Spleen (tissue), 7 donors: ENCODE data around the gene OLR1.

ENCODE experiments used
- CTCF ChIP-seq, 11 experiments: fragments of 200-600 bp in 7 of 11; fragments of 450-650 bp in 4 of 11; sonication (generic) in 4 of 11; IDR thresholded peaks in 8 of 11; conservative IDR thresholded peaks in 3 of 11; 1 replicate in 7 of 11; 2 replicates in 4 of 11; pipeline versions ENCODE4 v1.4.0 to v1.8.0; 2016 to 2021; ENCODE audit warnings: antibody characterized with exemption in 11 of 11, inconsistent platforms in 4 of 11, mild to moderate bottlenecking in 1 of 11
- POLR2A ChIP-seq, 3 donors: fragments of 450-650 bp; IDR thresholded peaks; one replicate each; pipeline ENCODE4 v1.5.1; 2017; ENCODE audit warnings: antibody characterized with exemption in 3 of 3, mild to moderate bottlenecking in 1 of 3
- POLR2AphosphoS5 ChIP-seq, 3 donors: sonication (generic); formaldehyde crosslinking; IDR thresholded peaks; one replicate each; pipeline ENCODE4 v1.5.1; 2017; ENCODE audit warnings: antibody characterized with exemption in 3 of 3
- donor health status: DM: no; HTN: no; CAD: no; lungs with moderate emphysema.
- donor health status: DM: no; HTN: no; CAD: no.
- donor health status: DM: no; HTN: no; CAD: no.

DNA sequence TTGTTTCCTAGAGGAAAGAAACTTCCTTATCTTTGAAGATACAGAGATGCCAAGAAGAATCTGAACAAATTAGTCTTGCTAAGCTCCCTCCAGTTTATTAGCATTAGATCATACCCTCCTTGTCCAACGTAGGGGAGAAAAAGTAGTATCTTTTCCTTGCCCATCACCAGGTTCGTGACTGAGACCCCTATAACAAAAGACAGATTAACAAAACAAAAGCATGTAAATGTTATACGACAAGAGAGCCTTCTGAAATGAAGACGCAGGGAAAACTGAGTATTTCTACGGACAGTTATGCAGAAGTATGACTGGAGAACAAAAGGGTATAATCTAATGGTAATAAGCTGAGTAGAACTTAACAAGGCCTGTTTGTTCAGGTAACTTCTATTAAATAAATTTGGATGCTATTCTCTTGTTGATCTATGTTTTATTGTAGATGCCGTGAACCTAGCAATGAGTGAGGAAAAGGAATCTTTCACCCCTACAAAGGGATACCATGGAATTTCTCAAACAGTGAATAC lies 39.0 kb downstream of the OLR1 start:
- TF ChIP-seq CTCF (IDR thresholded peaks at IDR 0.05 in 8 of 11, conservative IDR thresholded peaks at IDR 0.05 in 3 of 11) (no peak), POLR2A (IDR thresholded peaks at IDR 0.05) (no peak), POLR2AphosphoS5 (IDR thresholded peaks at IDR 0.05) (no peak)
